Neural progenitor cell (in vitro differentiated cells): Measurements from ENCODE around the gene COX5A.

Source experiments
- CTCF ChIP-seq: fragments of 200-600 bp; sonication (generic); IDR thresholded peaks from 2 replicates; pipeline ENCODE4 v1.5.1; 2017; ENCODE audit warnings: antibody characterized with exemption, mild to moderate bottlenecking
- EZH2phosphoT487 ChIP-seq: fragments of 200-600 bp; sonication (generic); IDR thresholded peaks from 2 replicates; pipeline ENCODE4 v1.6.1; 2017; ENCODE audit warnings: antibody characterized with exemption

GRCh38 chr15:74878273-74878672 lies 59.6 kb downstream of the COX5A start:
- TF ChIP-seq CTCF (no peak), EZH2phosphoT487 (no peak)
